ENCODE results near the gene EGFL8. TPM values are rescaled to one million over a fixed set of nuclear protein-coding genes. Genes with fewer than 3 reads are reported as not detected.

Gene EGFL8
- total and polyA plus RNA-seq, 9 of the 15 experiments (the other 6 are each of a cell fraction or from before 2014, with no cell fraction given), result 2.2 to 47.4 (median 14.2) TPM

GRCh38 chr6:32167761-32168262, 3.4 kb downstream of the EGFL8 start (continued):
- TF ChIP-seq MYC (IDR thresholded peaks at IDR 0.05; ENCODE audit: low read depth, low read length) (peak; percentile 60; the same call in 1 of the 2 replicates), MYC (CRISPR knock-in tag; IDR thresholded peaks at IDR 0.05; ENCODE audit: borderline replicate concordance, low read depth) (no peak), SMARCE1 (IDR thresholded peaks at IDR 0.05) (peak; percentile 94), CBFA2T3 (IDR thresholded peaks at IDR 0.05) (peak; percentile 97), HLTF (IDR thresholded peaks at IDR 0.05) (peak; percentile 74; the same call in 1 of the 2 replicates), TCFL5 (CRISPR knock-in tag; conservative IDR thresholded peaks at IDR 0.05) (no peak), CREB3 (tag; conservative IDR thresholded peaks at IDR 0.05; ENCODE audit: low read depth) (peak; percentile 87; the same call in 1 of the 2 replicates), HNRNPL (IDR thresholded peaks at IDR 0.05; ENCODE audit: low read depth, low read length) (no peak), ZNF445 (CRISPR knock-in tag; IDR thresholded peaks at IDR 0.05; ENCODE audit: low read depth) (no peak), AFF4 (CRISPR knock-in tag; IDR thresholded peaks at IDR 0.05) (no peak), NEUROD1 (IDR thresholded peaks at IDR 0.05; ENCODE audit: borderline replicate concordance, low read depth, low read length, partially characterized antibody) (peak; percentile 68), ARID3B (CRISPR knock-in tag; IDR thresholded peaks at IDR 0.05; ENCODE audit: borderline replicate concordance) (no peak), ADNP (tag; IDR thresholded peaks at IDR 0.05) (no peak; the same call in 1 of the 2 replicates), TARDBP (IDR thresholded peaks at IDR 0.05) (peak; percentile 85; the same call in 1 of the 2 replicates), KDM4B (IDR thresholded peaks at IDR 0.05; ENCODE audit: borderline replicate concordance in 2 of 2, low read depth in 1 of 2) (peak in 1 of 2 experiments; percentile 15; a peak in 1 of 4 replicates), SLC30A9 (CRISPR knock-in tag; IDR thresholded peaks at IDR 0.05) (no peak), XRCC5 (IDR thresholded peaks at IDR 0.05; ENCODE audit: low read depth, low read length) (peak; percentile 46; the same call in 1 of the 2 replicates), HMG20A (CRISPR knock-in tag; conservative IDR thresholded peaks at IDR 0.05) (no peak), NKRF (IDR thresholded peaks at IDR 0.05; ENCODE audit: borderline replicate concordance) (no peak; the same call in 1 of the 2 replicates), MED1 (CRISPR knock-in tag; IDR thresholded peaks at IDR 0.05; ENCODE audit: borderline replicate concordance) (no peak)

Measured in K562 (cell line).